A549 (cell line): Measurements from ENCODE around the gene IFT43.

Source experiments
- EP300 ChIP-seq, 2 experiments: fragments of >200 bp; sonication (Bioruptor Twin); formaldehyde crosslinking; IDR thresholded peaks; 2 replicates in 1 of 2; 3 replicates in 1 of 2; pipeline ENCODE4 v1.6.1; 2016 to 2017
- POLR2A ChIP-seq: IDR thresholded peaks from 2 replicates; pipeline ENCODE4 v1.6.1; 2012; ENCODE audit warnings: mild to moderate bottlenecking, low read length
- RNF2 ChIP-seq: fragments of 200-600 bp; sonication (generic); IDR thresholded peaks from 2 replicates; pipeline ENCODE4 v1.6.1; 2016; ENCODE audit warnings: low read depth, mild to moderate bottlenecking, antibody characterized with exemption, moderate library complexity, borderline replicate concordance
- SMC3 ChIP-seq: fragments of >200 bp; sonication (Bioruptor Twin); formaldehyde crosslinking; IDR thresholded peaks from 3 replicates; pipeline ENCODE4 v1.6.1; 2018; ENCODE audit warnings: inconsistent platforms
- TF ChIP-seq, protein P1 (sequence below): fragments of >200 bp; sonication (Bioruptor Twin); formaldehyde crosslinking; IDR thresholded peaks from 3 replicates; pipeline ENCODE4 v1.5.1; 2016
- TF ChIP-seq, protein P2 (sequence below): fragments of 200-600 bp; sonication (generic); IDR thresholded peaks from 2 replicates; pipeline ENCODE4 v1.6.1; 2016; ENCODE audit warnings: antibody characterized with exemption, mild to moderate bottlenecking, moderate library complexity
- TF ChIP-seq, protein P3 (sequence below): IDR thresholded peaks from 2 replicates; pipeline ENCODE4 v1.6.1; 2012

DNA sequence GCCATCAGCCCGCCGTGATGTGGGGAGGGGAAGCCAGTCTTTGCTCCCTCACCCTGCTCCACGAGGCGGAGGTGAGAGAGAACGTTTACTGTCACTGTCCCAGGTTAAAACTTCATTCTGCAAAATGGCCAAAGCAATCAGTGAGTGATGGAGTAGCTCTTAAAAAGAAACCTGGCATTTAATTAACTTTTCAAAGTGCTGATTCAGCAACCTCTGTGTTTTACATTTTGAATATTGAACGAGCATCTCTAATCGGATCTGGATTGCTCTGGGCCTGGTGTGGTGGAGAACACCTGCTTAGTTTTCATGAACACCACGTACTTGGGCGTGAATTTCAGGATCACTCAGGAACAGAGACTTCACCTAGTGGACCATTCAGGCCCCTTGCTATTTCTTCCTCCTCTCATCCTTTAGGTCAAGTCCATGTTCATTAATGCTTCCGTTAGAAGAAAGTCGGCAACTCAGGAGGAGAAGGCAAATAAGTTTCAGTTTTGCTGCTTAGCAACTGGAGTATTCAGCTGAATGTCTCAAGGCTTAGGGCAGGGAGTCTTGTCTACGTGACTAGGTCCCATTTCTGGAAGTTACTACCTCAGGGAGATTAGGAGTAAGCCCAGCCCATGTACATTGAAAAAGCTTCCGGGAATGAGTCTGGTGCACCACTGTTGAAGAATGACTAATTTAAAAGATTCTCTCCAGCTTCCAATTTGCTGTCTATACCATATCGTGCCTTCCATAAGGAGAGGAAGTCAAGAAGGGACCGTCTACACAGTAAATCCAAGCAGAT, 68.2 kb downstream of the IFT43 start:
- TF ChIP-seq, protein P1, sequence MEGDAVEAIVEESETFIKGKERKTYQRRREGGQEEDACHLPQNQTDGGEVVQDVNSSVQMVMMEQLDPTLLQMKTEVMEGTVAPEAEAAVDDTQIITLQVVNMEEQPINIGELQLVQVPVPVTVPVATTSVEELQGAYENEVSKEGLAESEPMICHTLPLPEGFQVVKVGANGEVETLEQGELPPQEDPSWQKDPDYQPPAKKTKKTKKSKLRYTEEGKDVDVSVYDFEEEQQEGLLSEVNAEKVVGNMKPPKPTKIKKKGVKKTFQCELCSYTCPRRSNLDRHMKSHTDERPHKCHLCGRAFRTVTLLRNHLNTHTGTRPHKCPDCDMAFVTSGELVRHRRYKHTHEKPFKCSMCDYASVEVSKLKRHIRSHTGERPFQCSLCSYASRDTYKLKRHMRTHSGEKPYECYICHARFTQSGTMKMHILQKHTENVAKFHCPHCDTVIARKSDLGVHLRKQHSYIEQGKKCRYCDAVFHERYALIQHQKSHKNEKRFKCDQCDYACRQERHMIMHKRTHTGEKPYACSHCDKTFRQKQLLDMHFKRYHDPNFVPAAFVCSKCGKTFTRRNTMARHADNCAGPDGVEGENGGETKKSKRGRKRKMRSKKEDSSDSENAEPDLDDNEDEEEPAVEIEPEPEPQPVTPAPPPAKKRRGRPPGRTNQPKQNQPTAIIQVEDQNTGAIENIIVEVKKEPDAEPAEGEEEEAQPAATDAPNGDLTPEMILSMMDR = no peak
- TF ChIP-seq RNF2 (no peak), POLR2A (no peak), EP300 (IDR thresholded peaks at IDR 0.05) (no peak), SMC3 (no peak)
- TF ChIP-seq, protein P2, sequence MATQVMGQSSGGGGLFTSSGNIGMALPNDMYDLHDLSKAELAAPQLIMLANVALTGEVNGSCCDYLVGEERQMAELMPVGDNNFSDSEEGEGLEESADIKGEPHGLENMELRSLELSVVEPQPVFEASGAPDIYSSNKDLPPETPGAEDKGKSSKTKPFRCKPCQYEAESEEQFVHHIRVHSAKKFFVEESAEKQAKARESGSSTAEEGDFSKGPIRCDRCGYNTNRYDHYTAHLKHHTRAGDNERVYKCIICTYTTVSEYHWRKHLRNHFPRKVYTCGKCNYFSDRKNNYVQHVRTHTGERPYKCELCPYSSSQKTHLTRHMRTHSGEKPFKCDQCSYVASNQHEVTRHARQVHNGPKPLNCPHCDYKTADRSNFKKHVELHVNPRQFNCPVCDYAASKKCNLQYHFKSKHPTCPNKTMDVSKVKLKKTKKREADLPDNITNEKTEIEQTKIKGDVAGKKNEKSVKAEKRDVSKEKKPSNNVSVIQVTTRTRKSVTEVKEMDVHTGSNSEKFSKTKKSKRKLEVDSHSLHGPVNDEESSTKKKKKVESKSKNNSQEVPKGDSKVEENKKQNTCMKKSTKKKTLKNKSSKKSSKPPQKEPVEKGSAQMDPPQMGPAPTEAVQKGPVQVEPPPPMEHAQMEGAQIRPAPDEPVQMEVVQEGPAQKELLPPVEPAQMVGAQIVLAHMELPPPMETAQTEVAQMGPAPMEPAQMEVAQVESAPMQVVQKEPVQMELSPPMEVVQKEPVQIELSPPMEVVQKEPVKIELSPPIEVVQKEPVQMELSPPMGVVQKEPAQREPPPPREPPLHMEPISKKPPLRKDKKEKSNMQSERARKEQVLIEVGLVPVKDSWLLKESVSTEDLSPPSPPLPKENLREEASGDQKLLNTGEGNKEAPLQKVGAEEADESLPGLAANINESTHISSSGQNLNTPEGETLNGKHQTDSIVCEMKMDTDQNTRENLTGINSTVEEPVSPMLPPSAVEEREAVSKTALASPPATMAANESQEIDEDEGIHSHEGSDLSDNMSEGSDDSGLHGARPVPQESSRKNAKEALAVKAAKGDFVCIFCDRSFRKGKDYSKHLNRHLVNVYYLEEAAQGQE = no peak
- TF ChIP-seq, protein P3, sequence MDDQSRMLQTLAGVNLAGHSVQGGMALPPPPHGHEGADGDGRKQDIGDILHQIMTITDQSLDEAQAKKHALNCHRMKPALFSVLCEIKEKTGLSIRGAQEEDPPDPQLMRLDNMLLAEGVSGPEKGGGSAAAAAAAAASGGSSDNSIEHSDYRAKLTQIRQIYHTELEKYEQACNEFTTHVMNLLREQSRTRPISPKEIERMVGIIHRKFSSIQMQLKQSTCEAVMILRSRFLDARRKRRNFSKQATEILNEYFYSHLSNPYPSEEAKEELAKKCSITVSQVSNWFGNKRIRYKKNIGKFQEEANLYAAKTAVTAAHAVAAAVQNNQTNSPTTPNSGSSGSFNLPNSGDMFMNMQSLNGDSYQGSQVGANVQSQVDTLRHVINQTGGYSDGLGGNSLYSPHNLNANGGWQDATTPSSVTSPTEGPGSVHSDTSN = no peak
